IMR-90 (cell line): ENCODE measurements around the gene RRP36. TPM values are rescaled to one million over a fixed set of nuclear protein-coding genes. Genes with fewer than 3 reads are reported as not detected.

Source experiments
- ATAC-seq: fragments of 200-7000 bp; cut with Tn5 transposase; 2 replicates; pipeline ENCODE4 v1.9.1; 2020; ENCODE audit warnings: low read depth, mild to moderate bottlenecking, moderate library complexity
- BruUV-seq: library from RNA; stranded (reverse); fragments of 400-500 nt; replicated peaks from 2 replicates; lab custom pipeline; 2021; lab: Mats Ljungman, UMichigan
- CTCF ChIA-PET: fragments of 300-600 bp; formaldehyde crosslinking; extraction: SDS; loops from one replicate; lab custom pipeline; 2021; ENCODE audit warnings: antibody characterized with exemption; lab: Yijun Ruan, JAX
- POLR2A ChIA-PET: fragments of 300-600 bp; sonication (Branson Sonifier 250); formaldehyde crosslinking; loops from one replicate; lab custom pipeline; 2022; ENCODE audit warnings: antibody characterized with exemption; ENCODE audit not compliant: unreplicated experiment; lab: Charles Lee
- DNase-seq: peaks from one replicate; pipeline ENCODE4 v3.0.0; 2013
- H2AFZ ChIP-seq: replicated peaks from 2 replicates; pipeline ENCODE3; 2013; ENCODE audit warnings: low read length, mild to moderate bottlenecking; ENCODE audit not compliant: poor library complexity
- H2AK5ac ChIP-seq: 2 replicates; pipeline ENCODE4 v1.6.1; 2013; ENCODE audit warnings: low read depth, low read length, inconsistent platforms
- H2AK9ac ChIP-seq: replicated peaks from 2 replicates; pipeline ENCODE3; 2013; ENCODE audit warnings: mild to moderate bottlenecking, low read depth, low read length, moderate library complexity; ENCODE audit not compliant: poor library complexity
- H2BK120ac ChIP-seq: 2 replicates; pipeline ENCODE4 v1.6.1; 2013; ENCODE audit warnings: low read depth, low read length, inconsistent platforms
- H2BK15ac ChIP-seq: 3 replicates; pipeline ENCODE4 v1.6.1; 2013; ENCODE audit warnings: low read depth, low read length, inconsistent platforms
- H2BK20ac ChIP-seq: 2 replicates; pipeline ENCODE4 v1.6.1; 2013; ENCODE audit warnings: low read depth, mild to moderate bottlenecking, inconsistent platforms, low read length, moderate library complexity
- H2BK5ac ChIP-seq: 2 replicates; pipeline ENCODE4 v1.6.1; 2013; ENCODE audit warnings: mild to moderate bottlenecking, low read depth, low read length, inconsistent platforms; ENCODE audit not compliant: poor library complexity, severe bottlenecking
- H3K14ac ChIP-seq: replicated peaks from 2 replicates; pipeline ENCODE4 v1.6.1; 2013; ENCODE audit warnings: low read depth, low read length, inconsistent platforms
- H3K18ac ChIP-seq: 2 replicates; pipeline ENCODE4 v1.6.1; 2013; ENCODE audit warnings: low read depth, low read length, control low read depth
- H3K23ac ChIP-seq: 2 replicates; pipeline ENCODE4 v1.6.1; 2013; ENCODE audit warnings: low read depth, low read length, inconsistent platforms
- H3K27ac ChIP-seq: 2 replicates; pipeline ENCODE4 v1.5.1; 2013; ENCODE audit warnings: mild to moderate bottlenecking, control low read depth, low read length; ENCODE audit not compliant: insufficient read depth
- H3K27me3 ChIP-seq: 2 replicates; pipeline ENCODE4 v1.6.1; 2013; ENCODE audit warnings: low read length; ENCODE audit not compliant: control insufficient read depth, insufficient read depth
- H3K36me3 ChIP-seq: 2 replicates; pipeline ENCODE4 v1.6.1; 2013; ENCODE audit warnings: low read length, mixed read lengths; ENCODE audit not compliant: control insufficient read depth, insufficient read depth
- H3K4ac ChIP-seq: 2 replicates; pipeline ENCODE4 v1.6.1; 2013; ENCODE audit warnings: low read depth, low read length, inconsistent platforms
- H3K4me1 ChIP-seq: 2 replicates; pipeline ENCODE4 v1.6.1; 2013; ENCODE audit warnings: low read length, mixed read lengths; ENCODE audit not compliant: control insufficient read depth, insufficient read depth
- H3K4me2 ChIP-seq: 2 replicates; pipeline ENCODE4 v1.6.1; 2013; ENCODE audit warnings: low read depth, mild to moderate bottlenecking, control low read depth, low read length, moderate library complexity
- H3K4me3 ChIP-seq: 2 replicates; pipeline ENCODE4 v1.5.1; 2013; ENCODE audit warnings: low read depth, mild to moderate bottlenecking, control low read depth, low read length, moderate library complexity; ENCODE audit not compliant: insufficient read depth
- H3K56ac ChIP-seq: 2 replicates; pipeline ENCODE4 v1.6.1; 2013; ENCODE audit warnings: low read length, inconsistent platforms; ENCODE audit not compliant: insufficient read depth; ENCODE audit errors: extremely low read depth
- H3K79me1 ChIP-seq, 2 experiments: 2 replicates each; pipeline ENCODE4 v1.6.1; 2013; ENCODE audit warnings: low read length in 2 of 2, inconsistent platforms in 1 of 2, low read depth in 1 of 2
- H3K9ac ChIP-seq: 2 replicates; pipeline ENCODE4 v1.6.1; 2013; ENCODE audit warnings: low read depth, low read length, control low read depth
- H3K9me1 ChIP-seq: 2 replicates; pipeline ENCODE4 v1.6.1; 2013; ENCODE audit warnings: low read length, inconsistent platforms; ENCODE audit not compliant: insufficient read depth
- H3K9me3 ChIP-seq: 2 replicates; pipeline ENCODE4 v1.6.1; 2013; ENCODE audit warnings: low read length; ENCODE audit not compliant: control insufficient read depth, insufficient read depth
- H4K20me1 ChIP-seq: 2 replicates; pipeline ENCODE4 v1.6.1; 2013; ENCODE audit warnings: low read length, inconsistent platforms; ENCODE audit not compliant: insufficient read depth
- H4K5ac ChIP-seq: 2 replicates; pipeline ENCODE4 v1.6.1; 2013; ENCODE audit warnings: mild to moderate bottlenecking, low read depth, low read length, control low read depth
- H4K8ac ChIP-seq, 2 experiments: 2 replicates each; pipeline ENCODE4 v1.6.1; 2013; ENCODE audit warnings: low read depth in 2 of 2, low read length in 2 of 2, control low read depth in 1 of 2, inconsistent platforms in 1 of 2
- H4K91ac ChIP-seq: 2 replicates; pipeline ENCODE4 v1.6.1; 2013; ENCODE audit warnings: low read depth, low read length, inconsistent platforms; ENCODE audit not compliant: insufficient read depth
- BHLHE40 ChIP-seq: fragments of 150-350 bp; IDR thresholded peaks from 2 replicates; pipeline ENCODE4 v1.6.1; 2016; ENCODE audit warnings: mild to moderate bottlenecking, low read depth, low read length
- CEBPB ChIP-seq: IDR thresholded peaks from 2 replicates; pipeline ENCODE4 v1.6.1; 2012; ENCODE audit warnings: low read depth, low read length, improper control_type of control experiment
- CHD1 ChIP-seq: IDR thresholded peaks from 2 replicates; pipeline ENCODE4 v1.6.1; 2012; ENCODE audit warnings: low read depth, low read length, improper control_type of control experiment
- CTCF ChIP-seq: conservative IDR thresholded peaks from 2 replicates; pipeline ENCODE4 v1.5.1; 2012; ENCODE audit warnings: mild to moderate bottlenecking, low read depth, low read length, improper control_type of control experiment
- ELK1 ChIP-seq: fragments of 150-350 bp; IDR thresholded peaks from 2 replicates; pipeline ENCODE4 v1.6.1; 2016; ENCODE audit warnings: low read depth, mild to moderate bottlenecking, low read length, moderate library complexity, borderline replicate concordance
- FOS ChIP-seq: fragments of 150-350 bp; IDR thresholded peaks from 2 replicates; pipeline ENCODE4 v1.6.1; 2016; ENCODE audit warnings: low read depth, low read length
- MAFK ChIP-seq: IDR thresholded peaks from 2 replicates; pipeline ENCODE4 v1.6.1; 2012; ENCODE audit warnings: low read depth, low read length, improper control_type of control experiment
- MAZ ChIP-seq: IDR thresholded peaks from 2 replicates; pipeline ENCODE4 v1.6.1; 2012; ENCODE audit warnings: low read depth, mild to moderate bottlenecking, low read length, improper control_type of control experiment, moderate library complexity, borderline replicate concordance
- MXI1 ChIP-seq: IDR thresholded peaks from 2 replicates; pipeline ENCODE4 v1.6.1; 2012; ENCODE audit warnings: low read depth, mild to moderate bottlenecking, low read length, moderate library complexity, borderline replicate concordance
- NFE2L2 ChIP-seq: fragments of 150-350 bp; IDR thresholded peaks from 2 replicates; pipeline ENCODE4 v1.6.1; 2016; ENCODE audit warnings: low read depth, mild to moderate bottlenecking, low read length
- POLR2A ChIP-seq: IDR thresholded peaks from 2 replicates; pipeline ENCODE4 v1.6.1; 2012; ENCODE audit warnings: mild to moderate bottlenecking, low read depth, low read length
- RAD21 ChIP-seq: IDR thresholded peaks from 2 replicates; pipeline ENCODE4 v1.6.1; 2012; ENCODE audit warnings: low read length, improper control_type of control experiment
- RCOR1 ChIP-seq: IDR thresholded peaks from 2 replicates; pipeline ENCODE4 v1.6.1; 2012; ENCODE audit warnings: mild to moderate bottlenecking, low read length, improper control_type of control experiment; ENCODE audit not compliant: insufficient replicate concordance
- RFX5 ChIP-seq: IDR thresholded peaks from 2 replicates; pipeline ENCODE4 v1.8.0; 2012; ENCODE audit warnings: low read depth, mild to moderate bottlenecking, low read length, moderate library complexity
- SMC3 ChIP-seq: fragments of 150-350 bp; IDR thresholded peaks from 2 replicates; pipeline ENCODE4 v1.6.1; 2016; ENCODE audit warnings: low read depth, mild to moderate bottlenecking, antibody characterized with exemption, low read length, moderate library complexity
- USF2 ChIP-seq: fragments of 150-350 bp; IDR thresholded peaks from 2 replicates; pipeline ENCODE4 v1.6.1; 2017; ENCODE audit warnings: mild to moderate bottlenecking, antibody characterized with exemption, low read length, low read depth
- WGBS, 2 experiments: methylation state at CpG; one replicate each; pipeline versions ENCODE4 v1.1.5 to v1.1.7; 2013; ENCODE audit warnings: missing lambda C conversion rate in 2 of 2; ENCODE audit not compliant: insufficient read length in 1 of 2; ENCODE audit errors: extremely low coverage in 2 of 2; 5-methylcytosine and 5-hydroxymethylcytosine counted together
- dilution Hi-C: fragments of 300-500 bp; cut with HindIII; formaldehyde crosslinking; loops from one replicate; pipeline ENCODE4 v1.14.3; 2018; ENCODE audit warnings: low sequenced_read_pairs; ENCODE audit not compliant: unreplicated experiment
- in situ Hi-C: fragments of 300-500 bp; cut with MboI; formaldehyde crosslinking; loops from 3 replicates; pipeline ENCODE4 v1.14.3; 2019; ENCODE audit warnings: low sequenced_read_pairs, inconsistent platforms, mixed read lengths
- intact Hi-C: fragments of 100-400 bp; cut with micrococcal nuclease; formaldehyde crosslinking; loops from 2 replicates; pipeline ENCODE4 v1.10.0; 2022
- polyA plus RNA-seq, 3 experiments: library from polyadenylated mRNA; depleted of rRNA; stranded (reverse); fragments of >200 nt; gene quantifications; 2 replicates each; pipeline ENCODE4 v1.2.3, GENCODE V29; 2012; ENCODE audit warnings: low replicate concordance in 1 of 3
- total RNA-seq: library from RNA; depleted of rRNA; stranded (reverse); fragments of >200 nt; gene quantifications from 2 replicates; pipeline ENCODE4 v1.2.3, GENCODE V29; 2012

The RRP36 gene
- total and polyA plus RNA-seq, 2 of the 4 experiments (the other 2 are of a cell fraction), result 54.3 to 106 TPM

GRCh38 chr6:43019152-43019551 is 2.3 kb upstream of the RRP36 start:
- dilution Hi-C loops, result no loop called here
- no CpG with 5 or more reads among the region's 2 CpGs for WGBS, 2 experiments
- peaks cover 5% of the 10 kb centered on the region; the same call in 1 of the 2 replicates for H4K20me1 ChIP-seq
- no peak overlapping the region for H3K4ac ChIP-seq
- no peak overlapping the region for H4K8ac ChIP-seq
- no peak overlapping the region for H3K14ac ChIP-seq
- no peak overlapping the region for H3K23ac ChIP-seq
- H2BK5ac ChIP-seq, result no peak overlapping the region
- no peak overlapping the region for H2AK9ac ChIP-seq
- peaks cover 5% of the 10 kb centered on the region for H3K9me1 ChIP-seq
- H4K5ac ChIP-seq, result no peak overlapping the region
- H3K27me3 ChIP-seq, result no peaks in the 10 kb centered on the region
- DNase-seq (no peak), ATAC-seq (no peak)
- no peak overlapping the region for H3K9ac ChIP-seq
- no TSS peak for BruUV-seq
- peaks cover 15 to 78% of the 10 kb centered on the region in 2 experiments for H3K79me1 ChIP-seq
- H3K18ac ChIP-seq, result no peak overlapping the region
- H2AK5ac ChIP-seq, result no peak overlapping the region
- H3K4me2 ChIP-seq, result no peak overlapping the region
- H3K56ac ChIP-seq, result no peak overlapping the region
- no peak overlapping the region for H2BK20ac ChIP-seq
- in situ Hi-C loops, result no loop called here
- H2AFZ ChIP-seq, result no peak overlapping the region
- H3K4me3 ChIP-seq, result no peak overlapping the region
- no peak overlapping the region for H2BK120ac ChIP-seq
- H3K27ac ChIP-seq, result no peak overlapping the region
- peaks cover 30% of the 10 kb centered on the region for H3K36me3 ChIP-seq
- no peak overlapping the region for H2BK15ac ChIP-seq
- TF ChIP-seq CHD1, result no peak
- no peak for TF ChIP-seq POLR2A
- TF ChIP-seq FOS, result no peak
- TF ChIP-seq SMC3, result no peak
- TF ChIP-seq RFX5, result no peak
- TF ChIP-seq RCOR1, result no peak
- TF ChIP-seq MXI1, result no peak
- TF ChIP-seq CTCF, result no peak
- no peak for TF ChIP-seq USF2
- no peak for TF ChIP-seq CEBPB
- no peak for TF ChIP-seq RAD21
- no peak for TF ChIP-seq BHLHE40
- no peak for TF ChIP-seq ELK1
- TF ChIP-seq MAZ, result no peak
- no peak for TF ChIP-seq NFE2L2
- TF ChIP-seq MAFK, result no peak
- ChIA-PET CTCF (no interaction called here), POLR2A (no interaction called here)
- no peaks in the 10 kb centered on the region for H3K9me3 ChIP-seq
- H4K91ac ChIP-seq, result no peak overlapping the region
- intact Hi-C loops, result no loop called here
- peaks cover 14% of the 10 kb centered on the region for H3K4me1 ChIP-seq
